A549 treated with ZK216348 at 1 μM for 4 hours (cell line): ENCODE measurements around the gene SH3BP5L. TPM values are rescaled to one million over a fixed set of nuclear protein-coding genes. Genes with fewer than 3 reads are reported as not detected.

Experiments
- total RNA-seq: library from RNA; stranded (reverse); fragments of 200-300 nt; extraction: Qiagen RNA extraction; gene quantifications from 5 replicates; pipeline ENCODE4 v1.2.3, GENCODE V29; 2022; ENCODE audit warnings: low read depth

Gene SH3BP5L
- total RNA-seq, result 17.4 to 31.7 TPM (median 26.6 TPM) in 5 replicates

GRCh38 chr1:248825909-248826760 lies at the start of gene SH3BP5L:
SH3BP5L (minus strand) TSS chr1:248825915; CDS start chr1:248824935, 980 bp downstream.

GRCh38 chr1:248858891-248859889 lies 33.5 kb upstream of the SH3BP5L start, which contains the start of gene ZNF692:
ZNF692 (minus strand) TSS chr1:248859085; CDS start chr1:248858309, 776 bp downstream.

GRCh38 chr1:248837781-248838356 lies 12.2 kb upstream of the SH3BP5L start, which contains the start of gene ZNF672:
ZNF672 (plus strand) TSS chr1:248838224; CDS start chr1:248847275, 9,051 bp downstream.

Other genes with a start within 250 kb of the SH3BP5L start
- not detected in 5 replicates for gene OR2T10, start 228.2 kb downstream of the SH3BP5L start, total RNA-seq
- gene OR2T11, start 190.8 kb downstream of the SH3BP5L start, total RNA-seq, result not detected in 5 replicates
- not detected in 5 replicates for gene OR2T35, start 180.6 kb downstream of the SH3BP5L start, total RNA-seq
- not detected in 5 replicates for gene OR2T27, start 170.4 kb downstream of the SH3BP5L start, total RNA-seq
- not detected in 5 replicates for gene OR14I1, start 123.1 kb downstream of the SH3BP5L start, total RNA-seq
- gene LYPD8, start 70.2 kb downstream of the SH3BP5L start, total RNA-seq, result 0.19 to 0.45 TPM (median 0.21 TPM) in 3 of 5 replicates, not detected in the others
- gene ZNF672, start 12.3 kb upstream of the SH3BP5L start, total RNA-seq, result 12.7 to 25.3 TPM (median 24.7 TPM) in 5 replicates
- gene ZNF692, start 33.2 kb upstream of the SH3BP5L start, total RNA-seq, result 11.3 to 28.4 TPM (median 22.3 TPM) in 5 replicates
- 3.7 to 4.2 TPM (median 3.9 TPM) in 5 replicates for gene PGBD2, start 80.3 kb upstream of the SH3BP5L start, total RNA-seq